ENCODE measurements around the gene TCF3.

Gene TCF3

GRCh38 chr19:1570836-1571235 lies 81.6 kb downstream of the TCF3 start:
- no peak for TF ChIP-seq GATA3 (IDR thresholded peaks at IDR 0.05; ENCODE audit: low read depth, low read length)
- TF ChIP-seq GATA2 (IDR thresholded peaks at IDR 0.05; ENCODE audit: low read depth, low read length) = no peak

GRCh38 chr19:1569997-1570396 lies 82.4 kb downstream of the TCF3 start:
- TF ChIP-seq GATA3 (IDR thresholded peaks at IDR 0.05; ENCODE audit: low read depth, low read length) (no peak), GATA2 (IDR thresholded peaks at IDR 0.05; ENCODE audit: low read depth, low read length) (no peak)

GRCh38 chr19:1568320-1569019 lies 83.9 kb downstream of the TCF3 start, which contains the start of gene MEX3D:
Gene MEX3D (minus strand): TSS chr19:1568325. CDS start chr19:1568058, 267 bp downstream.
- no peak for TF ChIP-seq GATA3 (IDR thresholded peaks at IDR 0.05; ENCODE audit: low read depth, low read length)
- TF ChIP-seq GATA2 (IDR thresholded peaks at IDR 0.05; ENCODE audit: low read depth, low read length) = no peak

- TF ChIP-seq GATA3 (IDR thresholded peaks at IDR 0.05; ENCODE audit: low read depth, low read length) = no peak
- TF ChIP-seq GATA2 (IDR thresholded peaks at IDR 0.05; ENCODE audit: low read depth, low read length) = no peak
Measured at GRCh38 chr19:1567848-1568227, 84.6 kb downstream of the TCF3 start.

- no peak for TF ChIP-seq GATA3 (IDR thresholded peaks at IDR 0.05; ENCODE audit: low read depth, low read length)
- TF ChIP-seq GATA2 (IDR thresholded peaks at IDR 0.05; ENCODE audit: low read depth, low read length) = no peak
Measured at GRCh38 chr19:1567116-1567847, 85.1 kb downstream of the TCF3 start.

- no peak for TF ChIP-seq GATA2 (IDR thresholded peaks at IDR 0.05; ENCODE audit: low read depth, low read length)
- TF ChIP-seq GATA3 (IDR thresholded peaks at IDR 0.05; ENCODE audit: low read depth, low read length) = no peak
Measured at GRCh38 chr19:1566392-1567115, 85.9 kb downstream of the TCF3 start.

DNA sequence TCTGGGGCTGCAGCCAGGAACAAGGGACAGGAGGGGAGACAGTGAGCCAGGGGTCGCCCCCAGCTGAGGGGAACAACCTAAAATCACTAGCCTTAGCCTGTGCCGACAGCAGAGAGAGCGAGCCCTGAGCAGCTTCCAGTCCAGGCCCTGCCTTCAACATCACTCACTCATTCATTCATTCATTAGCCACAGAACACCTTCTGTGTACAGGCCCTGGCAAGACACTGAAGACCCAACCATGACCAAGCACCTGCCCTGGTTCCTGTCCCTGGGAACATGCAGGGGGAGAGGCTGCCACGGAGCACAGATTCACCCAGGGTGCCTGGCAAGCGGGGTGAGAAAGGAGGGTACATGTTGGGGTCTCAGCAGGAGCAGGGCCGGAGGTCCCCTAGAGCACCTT lies 89.2 kb downstream of the TCF3 start:
- TF ChIP-seq GATA3 (IDR thresholded peaks at IDR 0.05; ENCODE audit: low read depth, low read length) = no peak
- TF ChIP-seq GATA2 (IDR thresholded peaks at IDR 0.05; ENCODE audit: low read depth, low read length) = no peak

- TF ChIP-seq GATA2 (IDR thresholded peaks at IDR 0.05; ENCODE audit: low read depth, low read length) (no peak), GATA3 (IDR thresholded peaks at IDR 0.05; ENCODE audit: low read depth, low read length) (no peak)
Measured at GRCh38 chr19:1561236-1561842, 91.1 kb downstream of the TCF3 start.

- TF ChIP-seq GATA3 (IDR thresholded peaks at IDR 0.05; ENCODE audit: low read depth, low read length) (no peak), GATA2 (IDR thresholded peaks at IDR 0.05; ENCODE audit: low read depth, low read length) (no peak)
Measured at GRCh38 chr19:1560286-1560882, 92.0 kb downstream of the TCF3 start.

All from SH-SY5Y (cell line).